ENCODE measurements around the gene USP40. TPM values are rescaled to one million over a fixed set of nuclear protein-coding genes. Genes with fewer than 3 reads are reported as not detected.

Gene USP40, protein sequence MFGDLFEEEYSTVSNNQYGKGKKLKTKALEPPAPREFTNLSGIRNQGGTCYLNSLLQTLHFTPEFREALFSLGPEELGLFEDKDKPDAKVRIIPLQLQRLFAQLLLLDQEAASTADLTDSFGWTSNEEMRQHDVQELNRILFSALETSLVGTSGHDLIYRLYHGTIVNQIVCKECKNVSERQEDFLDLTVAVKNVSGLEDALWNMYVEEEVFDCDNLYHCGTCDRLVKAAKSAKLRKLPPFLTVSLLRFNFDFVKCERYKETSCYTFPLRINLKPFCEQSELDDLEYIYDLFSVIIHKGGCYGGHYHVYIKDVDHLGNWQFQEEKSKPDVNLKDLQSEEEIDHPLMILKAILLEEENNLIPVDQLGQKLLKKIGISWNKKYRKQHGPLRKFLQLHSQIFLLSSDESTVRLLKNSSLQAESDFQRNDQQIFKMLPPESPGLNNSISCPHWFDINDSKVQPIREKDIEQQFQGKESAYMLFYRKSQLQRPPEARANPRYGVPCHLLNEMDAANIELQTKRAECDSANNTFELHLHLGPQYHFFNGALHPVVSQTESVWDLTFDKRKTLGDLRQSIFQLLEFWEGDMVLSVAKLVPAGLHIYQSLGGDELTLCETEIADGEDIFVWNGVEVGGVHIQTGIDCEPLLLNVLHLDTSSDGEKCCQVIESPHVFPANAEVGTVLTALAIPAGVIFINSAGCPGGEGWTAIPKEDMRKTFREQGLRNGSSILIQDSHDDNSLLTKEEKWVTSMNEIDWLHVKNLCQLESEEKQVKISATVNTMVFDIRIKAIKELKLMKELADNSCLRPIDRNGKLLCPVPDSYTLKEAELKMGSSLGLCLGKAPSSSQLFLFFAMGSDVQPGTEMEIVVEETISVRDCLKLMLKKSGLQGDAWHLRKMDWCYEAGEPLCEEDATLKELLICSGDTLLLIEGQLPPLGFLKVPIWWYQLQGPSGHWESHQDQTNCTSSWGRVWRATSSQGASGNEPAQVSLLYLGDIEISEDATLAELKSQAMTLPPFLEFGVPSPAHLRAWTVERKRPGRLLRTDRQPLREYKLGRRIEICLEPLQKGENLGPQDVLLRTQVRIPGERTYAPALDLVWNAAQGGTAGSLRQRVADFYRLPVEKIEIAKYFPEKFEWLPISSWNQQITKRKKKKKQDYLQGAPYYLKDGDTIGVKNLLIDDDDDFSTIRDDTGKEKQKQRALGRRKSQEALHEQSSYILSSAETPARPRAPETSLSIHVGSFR
- 44.7 and 124 TPM in 2 replicates for total RNA-seq (2011; cell fraction: chromatin; rRNA removed; ENCODE audit: low replicate concordance)
- 12.0 and 15.0 TPM in 2 replicates for total RNA-seq (2011; cell fraction: nucleolus; rRNA removed)
- 32.2 and 35.7 TPM in 2 replicates for total RNA-seq (2011; cell fraction: nucleoplasm; rRNA removed)
- total RNA-seq (2014; rRNA removed) (8.5 and 11.3 TPM in 2 replicates), total RNA-seq (2014; rRNA removed; fragmentation: Illumina TruSeq; extraction: Trizol) (12.8 and 14.8 TPM in 2 replicates), total RNA-seq (2015; rRNA removed; fragmentation: Illumina TruSeq; extraction: Trizol) (12.2 and 12.8 TPM in 2 replicates), total RNA-seq (2021) (12.9 and 13.1 TPM in 2 replicates), polyA plus RNA-seq (2011; rRNA removed) (15.0 TPM in 2 replicates), polyA plus RNA-seq (2014; fragmentation: Illumina TruSeq; extraction: Trizol) (9.3 and 10.6 TPM in 2 replicates), polyA plus RNA-seq (2014; fragmentation: Nextera tagmentation; extraction: Ambion mirVana) (1 to 10 TPM; 5.5 to 7.9 TPM), polyA plus RNA-seq (2014; rRNA removed) (9.0 and 9.3 TPM in 2 replicates), polyA minus RNA-seq (2011; rRNA and poly(A)+ RNA removed) (33.1 and 38.1 TPM in 2 replicates), Bru-seq, nascent RNA (percentile 59 among the genes with signal in this experiment), BruChase-seq, experiment 1, labeled RNA remaining after a 2-hour chase (percentile 66 among the genes with signal in this experiment), BruChase-seq, experiment 2, labeled RNA remaining after a 6-hour chase (percentile 66 among the genes with signal in this experiment)
- polyA plus RNA-seq (2011; cell fraction: cytosol; rRNA removed) = 11.5 and 15.8 TPM in 2 replicates
- polyA plus RNA-seq (2011; cell fraction: nucleus; rRNA removed) = 49.5 and 56.9 TPM in 2 replicates
- polyA plus RNA-seq (2012) = 9.3 and 14.8 TPM in 2 replicates
- polyA minus RNA-seq (2011; cell fraction: cytosol; rRNA and poly(A)+ RNA removed) = 7.1 and 8.9 TPM in 2 replicates
- 21.0 and 39.4 TPM in 2 replicates for polyA minus RNA-seq (2011; cell fraction: nucleus; rRNA and poly(A)+ RNA removed)
- long read RNA-seq, experiment 1, partial matches to known transcripts = 15 of 46 reads
- long read RNA-seq, experiment 1, other reads (novel, unspliced or antisense) = 30 of 46 reads
- long read RNA-seq, experiment 2, partial matches to known transcripts = 2 of 6 reads
- long read RNA-seq, experiment 2, other reads (novel, unspliced or antisense) = 4 of 6 reads
- long read RNA-seq, experiment 3, partial matches to known transcripts = 1 of 4 reads
- long read RNA-seq, experiment 3, other reads (novel, unspliced or antisense) = 2 of 4 reads

DNA sequence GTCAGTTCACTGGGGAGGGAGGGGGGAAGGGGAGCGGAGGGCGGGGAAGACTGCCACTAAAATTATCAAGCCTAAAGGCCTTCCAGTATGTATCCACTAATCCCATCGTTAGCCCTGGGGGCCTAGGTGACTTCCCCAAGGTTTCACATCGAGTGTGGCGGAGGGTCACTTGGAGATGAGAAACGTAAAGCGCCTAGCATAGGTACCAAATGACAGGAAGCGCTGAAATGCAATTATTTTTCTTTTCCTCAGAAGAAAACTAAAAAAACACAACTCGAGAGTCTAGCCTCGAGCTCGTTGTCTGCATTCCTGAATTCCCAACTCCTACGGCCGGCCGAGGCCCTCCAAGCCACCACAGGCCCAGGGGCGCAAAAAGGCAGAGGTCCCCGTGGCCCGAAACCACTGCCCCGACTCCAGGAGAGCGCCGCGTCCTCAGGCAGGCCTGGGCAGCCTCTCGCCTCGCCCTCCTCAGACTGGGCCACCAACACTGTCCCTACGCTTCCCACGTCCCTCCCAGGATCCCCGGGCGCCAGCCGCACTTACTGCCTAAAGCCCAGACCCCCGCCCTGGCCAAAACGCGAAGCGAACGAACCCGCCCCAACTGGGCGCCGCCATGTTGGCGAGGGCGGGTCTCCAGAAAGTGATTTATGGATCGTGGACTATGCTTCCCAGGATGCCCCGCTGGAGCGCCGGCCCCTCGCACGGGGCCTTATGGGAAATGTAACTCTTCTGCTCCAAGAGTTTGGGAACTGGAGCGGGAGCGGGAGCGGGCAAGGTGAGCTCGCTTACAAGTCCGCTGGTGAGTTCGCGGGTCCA, at the start of gene USP40:
Gene USP40, minus strand, starts transcription at position 642 of the 816 bp plus-strand sequence. CDS start 1,228 bp downstream, outside the sequence.
- FAIRE-seq = peak; percentile 86
- no peaks in the 10 kb centered on the region for H3K9me1 ChIP-seq (ENCODE audit: control insufficient read depth, insufficient read depth, low read length)
- H3K27me3 ChIP-seq (ENCODE audit: control insufficient read depth in 2 of 2, insufficient read depth in 2 of 2, low read length in 2 of 2) = no peaks in the 10 kb centered on the region
- H4K20me1 ChIP-seq (replicated peaks; ENCODE audit: control insufficient read depth, insufficient read depth, low read length) = no peaks in the 10 kb centered on the region
- BruUV-seq (replicated peaks) = no TSS peak
- in situ Hi-C loops (cut with MboI) (no loop called here), intact Hi-C loops (cut with micrococcal nuclease) (no loop called here)
- no peaks in the 10 kb centered on the region for H3K9me3 ChIP-seq (replicated peaks; ENCODE audit: control insufficient read depth, insufficient read depth, low read depth, low read length)
- H3K36me3 ChIP-seq (ENCODE audit: control insufficient read depth, insufficient read depth, low read length) = no peaks in the 10 kb centered on the region
- CTCF ChIA-PET (ENCODE audit: low intra/inter-chr PET ratio) = no interaction called here
- peaks cover 11% of the 10 kb centered on the region; the same call in 2 of the 3 replicates for H3K79me2 ChIP-seq (ENCODE audit: control insufficient read depth, insufficient read depth, low read length)
- H3K4me3 ChIP-seq = peak within 1 kb of the TSS; percentile 84
- peak within 1 kb of the TSS; percentile 95 for H2AFZ ChIP-seq (ENCODE audit: low read depth, low read length)
- POLR2A ChIA-PET = interaction anchor here (0.6 kb wide), 1 partner anchor 9 kb away, joined by 6 read pairs; no protein-coding TSS in a partner anchor
- WGBS (ENCODE audit: insufficient coverage, low coverage, missing lambda C conversion rate) = under 1% methylated on average over 32 of the region's 51 CpGs
- DNase-seq (ENCODE audit: extremely low read depth in 1 of 4, low spot score in 3 of 4) = peak; percentile 78 to 91 (median 82)
- ATAC-seq = peak; percentile 99
- peak within 1 kb of the TSS; percentile 95 to 98 for H3K9ac ChIP-seq (ENCODE audit: insufficient read depth in 1 of 2, low read depth in 2 of 2, low read length in 2 of 2)
- peaks cover 5 to 7% of the 10 kb centered on the region in 2 experiments; a peak in 2 of 5 replicates for H3K4me1 ChIP-seq (replicated peaks in 1 of 2; ENCODE audit: control insufficient read depth in 2 of 2, insufficient read depth in 2 of 2, low read length in 2 of 2)
- peak within 1 kb of the TSS; percentile 84 for H3K4me2 ChIP-seq (ENCODE audit: insufficient read depth, low read length)
- peak within 1 kb of the TSS; percentile 93 for H3K27ac ChIP-seq (ENCODE audit: extremely low read depth, low read depth, low read length)
- TF ChIP-seq RBFOX2 (IDR thresholded peaks at IDR 0.05; ENCODE audit: low read depth, low read length) (peak; percentile 95), TAF9B (IDR thresholded peaks at IDR 0.05; ENCODE audit: partially characterized antibody) (peak; percentile 80), DIDO1 (tag; IDR thresholded peaks at IDR 0.05; ENCODE audit: low read depth) (peak; percentile 54; the same call in 1 of the 2 replicates), EP400 (IDR thresholded peaks at IDR 0.05) (peak; percentile 65), POLR2A (conservative IDR thresholded peaks at IDR 0.05) (peak; percentile 90), CXXC5 (CRISPR knock-in tag; IDR thresholded peaks at IDR 0.05) (peak; percentile 44; the same call in 1 of the 2 replicates), ZBTB17 (CRISPR knock-in tag; IDR thresholded peaks at IDR 0.05) (no peak), ESRRA (IDR thresholded peaks at IDR 0.05; ENCODE audit: borderline replicate concordance, low read depth) (no peak)
- TF ChIP-seq, protein P1, sequence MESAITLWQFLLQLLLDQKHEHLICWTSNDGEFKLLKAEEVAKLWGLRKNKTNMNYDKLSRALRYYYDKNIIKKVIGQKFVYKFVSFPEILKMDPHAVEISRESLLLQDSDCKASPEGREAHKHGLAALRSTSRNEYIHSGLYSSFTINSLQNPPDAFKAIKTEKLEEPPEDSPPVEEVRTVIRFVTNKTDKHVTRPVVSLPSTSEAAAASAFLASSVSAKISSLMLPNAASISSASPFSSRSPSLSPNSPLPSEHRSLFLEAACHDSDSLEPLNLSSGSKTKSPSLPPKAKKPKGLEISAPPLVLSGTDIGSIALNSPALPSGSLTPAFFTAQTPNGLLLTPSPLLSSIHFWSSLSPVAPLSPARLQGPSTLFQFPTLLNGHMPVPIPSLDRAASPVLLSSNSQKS (CRISPR knock-in tag; IDR thresholded peaks at IDR 0.05) = no peak
- TF ChIP-seq, protein P2, sequence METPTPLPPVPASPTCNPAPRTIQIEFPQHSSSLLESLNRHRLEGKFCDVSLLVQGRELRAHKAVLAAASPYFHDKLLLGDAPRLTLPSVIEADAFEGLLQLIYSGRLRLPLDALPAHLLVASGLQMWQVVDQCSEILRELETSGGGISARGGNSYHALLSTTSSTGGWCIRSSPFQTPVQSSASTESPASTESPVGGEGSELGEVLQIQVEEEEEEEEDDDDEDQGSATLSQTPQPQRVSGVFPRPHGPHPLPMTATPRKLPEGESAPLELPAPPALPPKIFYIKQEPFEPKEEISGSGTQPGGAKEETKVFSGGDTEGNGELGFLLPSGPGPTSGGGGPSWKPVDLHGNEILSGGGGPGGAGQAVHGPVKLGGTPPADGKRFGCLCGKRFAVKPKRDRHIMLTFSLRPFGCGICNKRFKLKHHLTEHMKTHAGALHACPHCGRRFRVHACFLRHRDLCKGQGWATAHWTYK (CRISPR knock-in tag; IDR thresholded peaks at IDR 0.05) = no peak
